ENCODE results near the gene BACH2. TPM values are rescaled to one million over a fixed set of nuclear protein-coding genes. Genes with fewer than 3 reads are reported as not detected.

BACH2 gene
- total RNA-seq, 1 donor, result 0.27 TPM

- H3K4me3 ChIP-seq (ENCODE audit: low read depth, low read length), result no peak overlapping the region
- no peak for TF ChIP-seq CTCF (IDR thresholded peaks at IDR 0.05; ENCODE audit: insufficient read depth, low read length)
- DNase-seq (ENCODE audit: low read depth), result no peak
Observed at GRCh38 chr6:89954721-89955148, 341.9 kb downstream of the BACH2 start.

GRCh38 chr6:89952686-89953085, 344.0 kb downstream of the BACH2 start:
- no peak for TF ChIP-seq CTCF (IDR thresholded peaks at IDR 0.05; ENCODE audit: insufficient read depth, low read length)
- DNase-seq (ENCODE audit: low read depth), result no peak
- no peak overlapping the region for H3K4me3 ChIP-seq (ENCODE audit: low read depth, low read length)

GRCh38 chr6:89952105-89952671, 344.5 kb downstream of the BACH2 start:
- TF ChIP-seq CTCF (IDR thresholded peaks at IDR 0.05; ENCODE audit: insufficient read depth, low read length), result no peak
- H3K4me3 ChIP-seq (ENCODE audit: low read depth, low read length), result no peak overlapping the region
- no peak for DNase-seq (ENCODE audit: low read depth)

GRCh38 chr6:89951574-89952104, 345.0 kb downstream of the BACH2 start:
- H3K4me3 ChIP-seq (ENCODE audit: low read depth, low read length), result no peak overlapping the region
- no peak for TF ChIP-seq CTCF (IDR thresholded peaks at IDR 0.05; ENCODE audit: insufficient read depth, low read length)
- DNase-seq (ENCODE audit: low read depth), result peak; percentile 16

- TF ChIP-seq CTCF (IDR thresholded peaks at IDR 0.05; ENCODE audit: insufficient read depth, low read length), result no peak
- DNase-seq (ENCODE audit: low read depth), result no peak
- H3K4me3 ChIP-seq (ENCODE audit: low read depth, low read length), result no peak overlapping the region
Observed at GRCh38 chr6:89950879-89951391, 345.7 kb downstream of the BACH2 start.

- DNase-seq (ENCODE audit: low read depth), result no peak
- H3K4me3 ChIP-seq (ENCODE audit: low read depth, low read length), result no peak overlapping the region
- TF ChIP-seq CTCF (IDR thresholded peaks at IDR 0.05; ENCODE audit: insufficient read depth, low read length), result no peak
Observed at GRCh38 chr6:89950446-89950845, 346.2 kb downstream of the BACH2 start.
